Amniotic epithelial cell (primary cell): ENCODE results near the gene CD82.
"Not testable (repeated sequence)": the region's sequence is repeated elsewhere in the genome, so short reads cannot be mapped to it uniquely, and the experiment has no call there.

Source experiments
- DNase-seq: peaks from one replicate; pipeline ENCODE4 v3.0.0-alpha.2; 2010; ENCODE audit warnings: low read depth

Gene CD82

GRCh38 chr11:44535191-44535980 is 30.1 kb upstream of the CD82 start:
- no peak for DNase-seq

GRCh38 chr11:44536788-44537516 is 28.5 kb upstream of the CD82 start:
- DNase-seq, result no peak

DNA sequence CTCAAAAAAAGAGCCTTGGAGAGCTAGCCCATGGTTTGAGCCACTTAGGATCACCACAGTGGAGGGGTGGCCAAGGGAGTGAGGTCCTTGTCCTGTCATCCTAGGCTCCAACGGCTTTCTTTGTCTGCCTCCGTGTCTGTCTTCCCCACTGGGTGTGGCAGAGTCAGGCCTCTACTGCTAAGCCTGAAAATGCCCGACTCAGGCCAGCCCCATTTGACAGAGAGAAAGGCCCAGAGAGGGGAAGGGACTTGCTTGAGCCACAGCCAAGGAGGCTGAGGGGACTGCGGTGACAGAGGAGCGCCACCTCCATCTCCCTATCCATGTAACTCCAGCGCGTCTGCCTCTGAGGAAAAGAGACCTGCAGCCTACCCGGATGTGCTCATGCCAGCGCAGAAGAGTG is 27.8 kb upstream of the CD82 start:
- no peak for DNase-seq

DNA sequence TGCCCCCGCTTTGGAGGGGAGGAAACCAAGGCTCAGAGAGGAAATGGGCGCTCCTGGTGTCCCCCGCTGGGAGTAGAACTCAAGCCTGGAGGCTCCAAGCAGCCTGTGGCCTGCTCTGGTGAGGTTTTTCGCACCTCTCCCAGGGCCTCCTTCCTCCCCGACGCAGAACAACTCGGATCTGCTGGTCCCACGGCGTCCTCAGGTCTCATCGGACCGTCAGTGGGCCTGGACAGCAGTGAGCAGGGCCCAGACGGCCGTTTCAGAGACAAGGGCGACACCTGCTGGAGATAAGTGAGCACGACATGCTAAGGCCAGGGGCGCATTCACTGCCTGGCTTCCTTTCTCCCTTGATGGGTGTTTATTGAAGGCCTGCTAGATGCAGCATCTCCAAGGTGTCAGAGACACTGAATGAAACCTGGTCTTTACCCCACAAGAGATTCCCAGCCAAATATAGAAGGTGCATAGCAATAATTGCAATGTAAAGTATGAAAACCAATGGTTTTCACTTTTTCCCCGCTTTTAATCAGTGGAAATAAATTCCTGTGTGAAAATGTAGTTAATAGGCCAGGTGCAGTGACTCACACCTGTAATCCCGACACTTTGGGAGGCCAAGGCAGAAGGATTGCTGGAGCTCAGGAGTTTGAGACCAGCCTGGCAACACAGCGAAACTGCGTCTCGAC is 26.9 kb upstream of the CD82 start:
- peak; percentile 45 for DNase-seq

- DNase-seq, result no peak
These were observed 25.5 kb upstream of the CD82 start for GRCh38 chr11:44539971-44540370.

DNA sequence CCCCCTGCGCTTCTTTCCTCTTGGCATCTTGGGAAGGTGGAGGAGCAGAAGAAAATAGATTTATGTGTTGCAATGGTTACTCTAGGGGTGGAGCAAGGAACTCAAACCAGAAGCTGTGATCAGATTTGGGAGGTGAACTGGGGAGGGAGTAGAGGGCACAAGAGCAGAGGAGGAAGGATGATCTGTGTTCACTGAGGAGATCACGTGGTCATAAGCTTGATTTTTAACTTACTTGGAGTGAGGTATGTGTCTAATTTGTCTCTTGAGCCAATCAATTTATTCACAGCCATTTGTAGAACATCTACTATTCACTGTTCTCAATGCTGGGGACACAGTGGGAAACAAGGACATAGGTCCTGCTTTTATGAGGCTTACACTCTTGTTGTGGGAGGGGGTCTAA is 24.8 kb upstream of the CD82 start:
- no peak for DNase-seq

DNA sequence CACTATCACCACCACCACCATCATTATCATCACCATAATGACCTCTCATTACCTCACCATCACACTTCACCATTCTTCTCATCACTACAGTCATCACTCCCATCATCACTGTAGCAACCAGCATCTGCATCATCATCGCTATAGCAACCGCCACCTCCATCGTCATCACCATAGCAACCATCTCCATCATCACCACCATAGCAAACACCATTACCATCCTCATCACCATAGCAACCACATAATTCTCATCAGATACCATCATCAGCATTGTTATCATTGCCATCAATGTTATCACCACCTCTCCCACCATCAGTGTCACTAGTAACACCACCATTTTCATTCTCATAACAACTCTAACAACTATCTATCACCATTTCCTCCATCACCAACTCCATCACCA is 23.1 kb upstream of the CD82 start:
- DNase-seq, result no peak

DNA sequence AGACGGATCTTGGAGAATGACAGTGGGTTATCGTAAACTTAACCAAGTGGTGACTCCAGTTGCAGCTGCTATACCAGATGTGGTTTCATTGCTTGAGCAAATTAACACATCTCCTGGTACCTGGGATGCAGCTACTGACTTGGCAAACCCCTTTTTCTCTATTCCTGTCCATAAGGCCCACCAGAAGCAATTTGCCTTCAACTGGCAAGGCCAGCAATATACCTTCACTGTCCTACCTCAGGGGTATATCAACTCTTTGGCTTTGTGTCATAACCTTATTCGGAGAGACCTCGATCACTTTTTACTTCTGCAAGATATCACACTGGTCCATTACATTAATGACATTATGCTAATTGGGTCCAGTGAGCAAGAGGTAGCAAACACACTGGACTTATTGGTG is 18.5 kb upstream of the CD82 start:
- DNase-seq, result not testable (repeated sequence)

DNA sequence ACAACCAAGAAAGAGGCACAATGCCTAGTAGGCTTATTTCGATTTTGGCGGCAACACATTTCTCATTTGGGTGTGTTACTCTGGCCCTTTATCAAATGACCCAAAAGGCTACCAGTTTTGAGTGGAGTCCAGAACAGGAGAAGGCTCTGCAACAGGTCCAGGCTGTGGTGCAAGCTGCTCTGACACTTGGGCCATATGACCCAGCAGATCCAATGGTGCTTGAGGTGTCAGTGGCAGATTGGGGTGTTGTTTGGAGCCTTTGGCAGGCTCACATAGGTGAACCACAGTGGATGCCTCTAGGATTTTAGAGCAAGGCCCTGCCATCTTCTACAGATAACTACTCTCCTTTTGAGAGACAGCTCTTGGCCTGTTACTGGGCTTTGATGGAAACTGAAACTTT is 17.9 kb upstream of the CD82 start:
- not testable (repeated sequence) for DNase-seq

DNA sequence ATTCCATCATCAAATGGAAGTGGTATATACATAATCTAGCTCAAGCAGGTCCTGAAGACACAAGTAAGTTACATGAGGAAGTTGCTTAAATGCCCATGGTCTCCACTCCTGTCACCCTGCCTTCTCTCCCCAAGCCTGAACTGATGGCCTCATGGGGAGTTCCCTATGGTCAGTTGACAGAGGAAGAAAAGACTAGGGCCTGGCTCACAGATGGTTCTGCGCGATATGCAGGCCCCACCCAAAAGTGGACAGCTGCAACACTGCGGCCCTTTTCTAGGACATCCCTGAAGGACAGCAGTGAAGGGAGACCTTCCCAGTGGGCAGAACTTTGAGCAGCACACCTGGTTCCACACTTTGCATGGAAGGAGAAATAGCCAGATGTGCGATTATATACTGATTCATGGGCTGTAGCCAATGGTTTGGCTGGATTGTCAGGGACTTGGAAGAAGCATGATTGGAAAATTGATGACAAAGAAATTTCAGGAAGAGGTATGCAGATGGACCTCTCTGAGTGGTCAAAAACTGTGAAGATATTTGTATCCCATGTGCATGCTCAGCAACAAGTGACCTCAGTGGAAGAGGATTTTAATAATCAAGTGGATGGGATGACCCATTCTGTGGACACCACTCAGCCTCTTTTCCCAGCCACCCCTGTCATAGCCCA is 17.3 kb upstream of the CD82 start:
- no peak for DNase-seq

DNA sequence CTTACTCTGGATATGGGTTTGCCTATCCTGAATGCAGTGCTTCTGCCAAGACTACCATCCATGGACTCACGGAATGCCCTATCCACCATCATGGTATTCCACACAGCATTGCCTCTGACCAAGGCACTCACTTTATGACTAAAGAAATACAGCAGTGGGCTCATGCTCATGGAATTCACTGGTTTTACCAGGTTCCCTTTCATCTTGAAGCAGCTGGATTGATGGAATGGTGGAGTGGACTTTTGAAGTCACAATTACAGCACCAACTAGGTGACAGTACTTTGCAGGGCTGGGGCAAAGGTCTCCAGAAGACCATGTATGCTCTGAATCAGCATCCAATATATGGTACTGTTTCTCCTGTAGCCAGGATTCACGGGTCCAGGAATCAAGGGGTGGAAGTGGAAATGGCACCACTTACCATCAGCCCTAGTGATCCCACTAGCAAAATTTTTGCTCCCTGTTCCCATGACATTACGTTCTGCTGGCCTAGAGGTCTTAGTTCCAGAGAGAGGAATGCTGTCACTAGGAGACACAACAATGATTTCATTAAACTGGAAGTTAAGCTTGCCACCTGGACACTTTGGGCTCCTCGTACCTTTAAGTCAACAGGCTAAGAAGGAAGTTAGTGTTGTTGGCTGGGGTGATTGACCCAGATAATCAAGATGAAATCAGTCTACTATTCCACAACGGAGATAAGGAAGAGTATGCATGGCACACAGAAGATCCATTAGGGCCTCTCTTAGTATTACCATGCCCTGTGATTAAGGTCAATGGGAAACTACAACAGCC is 16.3 kb upstream of the CD82 start:
- DNase-seq, result not testable (repeated sequence)

DNA sequence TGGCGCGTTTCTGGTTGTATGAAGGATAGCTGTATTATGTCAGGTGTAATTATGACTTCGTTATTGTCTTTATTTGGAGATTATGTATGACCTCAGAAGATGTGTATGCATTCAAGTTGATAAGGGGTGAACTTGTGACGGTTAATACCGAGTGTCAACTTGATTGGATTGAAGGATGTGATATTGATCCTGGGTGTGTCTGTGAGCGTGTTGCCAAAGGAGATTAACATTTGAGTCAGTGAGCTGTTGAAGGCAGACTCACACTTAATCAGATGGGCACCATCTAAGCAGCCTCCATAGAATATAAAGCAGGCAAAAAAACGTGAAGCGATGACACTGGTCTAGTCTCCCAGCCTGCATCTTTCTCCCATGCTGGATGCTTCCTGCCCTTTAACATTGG is 15.3 kb upstream of the CD82 start:
- no peak for DNase-seq

GRCh38 chr11:44551456-44552139 is 13.9 kb upstream of the CD82 start:
- no peak for DNase-seq

DNA sequence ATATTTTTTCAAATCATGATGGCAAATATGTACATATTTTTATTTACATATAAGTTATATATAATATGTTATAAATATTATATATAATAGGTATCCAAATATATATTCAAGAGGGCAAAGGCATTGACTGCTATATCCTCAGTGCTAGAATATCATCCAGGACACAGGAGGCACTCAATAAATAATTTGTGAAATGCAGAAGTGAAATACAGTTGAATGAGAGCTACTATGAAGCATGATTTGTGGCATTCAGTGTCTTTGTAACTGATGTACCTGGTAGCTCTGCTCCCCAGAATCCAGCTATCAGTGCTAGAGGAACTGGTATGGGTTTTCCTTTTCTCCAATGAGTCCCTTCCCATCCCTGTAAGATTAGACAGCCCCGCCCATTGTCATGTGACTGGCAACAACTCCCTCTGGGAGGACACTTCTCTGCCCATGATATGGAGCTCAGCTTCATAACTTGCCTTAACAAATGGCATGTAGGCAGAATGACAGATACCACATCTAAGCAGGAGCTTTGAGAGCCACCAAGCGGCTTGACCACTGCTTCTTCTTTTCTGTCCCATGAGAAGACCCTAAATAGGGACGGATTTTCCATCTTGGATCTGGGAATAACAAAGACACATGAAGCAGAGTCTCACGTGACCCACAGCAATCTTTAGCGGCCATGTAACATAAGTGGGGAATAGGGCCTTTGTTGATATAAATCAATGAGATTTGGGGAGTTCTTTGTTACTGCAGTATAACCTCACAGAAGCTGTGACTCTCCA is 10.2 kb upstream of the CD82 start:
- DNase-seq, result no peak

- peak; percentile 34 for DNase-seq
These were observed 8.6 kb upstream of the CD82 start for GRCh38 chr11:44556735-44557409.

- no peak for DNase-seq
These were observed 8.0 kb upstream of the CD82 start for GRCh38 chr11:44557464-44557863.

DNA sequence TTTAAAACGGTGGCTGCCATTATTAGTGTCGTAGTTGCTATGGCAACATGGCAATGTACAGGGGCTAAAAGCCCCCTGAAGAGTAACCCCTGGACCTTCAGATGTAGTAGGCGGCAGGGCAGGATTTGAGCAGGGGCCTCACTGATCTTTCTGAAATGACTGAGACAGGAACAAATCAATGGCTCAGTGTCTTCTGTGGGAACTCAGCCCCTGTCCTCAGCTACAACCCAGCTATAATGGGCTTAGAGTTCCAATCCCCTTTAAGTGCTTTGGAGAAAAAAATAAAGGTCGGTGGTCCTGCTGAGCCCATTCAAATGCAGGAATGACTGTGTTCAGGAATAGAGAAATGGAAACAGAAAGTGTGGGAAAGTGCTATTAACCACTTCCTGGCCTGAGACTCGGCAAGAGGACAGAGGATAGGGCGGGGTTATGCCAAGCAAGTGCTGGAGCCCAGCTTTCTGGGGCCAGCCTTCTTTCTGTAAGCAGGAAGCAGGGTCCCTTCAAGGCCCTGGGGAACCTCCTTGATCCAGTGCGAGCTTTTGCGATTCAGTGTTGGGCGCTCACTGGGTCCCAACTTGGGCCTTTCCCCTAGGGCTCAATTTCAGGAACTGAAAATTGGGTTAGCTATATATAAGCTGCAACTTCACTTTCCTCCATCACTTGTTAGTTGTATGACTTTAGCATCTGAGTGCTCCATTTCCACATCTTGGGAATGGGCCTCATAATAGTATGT is 6.1 kb upstream of the CD82 start:
- no peak for DNase-seq

DNA sequence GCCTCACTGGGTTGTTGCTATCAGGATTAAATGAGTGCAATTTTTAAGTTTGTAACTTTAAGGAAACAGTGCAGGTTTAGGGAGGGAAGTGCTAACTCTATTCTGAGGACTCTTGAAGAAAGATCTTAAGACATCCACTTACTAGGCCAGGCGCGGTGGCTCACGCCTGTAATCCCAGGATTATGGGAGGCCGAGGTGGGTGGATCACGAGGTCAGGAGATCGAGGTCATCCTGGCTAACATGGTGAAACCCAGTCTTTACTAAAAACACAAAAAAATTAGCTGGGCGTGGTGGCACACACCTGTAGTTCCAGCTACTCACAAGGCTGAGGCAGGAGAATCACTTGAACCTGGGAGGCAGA is 5.5 kb upstream of the CD82 start:
- DNase-seq, result not testable (repeated sequence)

DNA sequence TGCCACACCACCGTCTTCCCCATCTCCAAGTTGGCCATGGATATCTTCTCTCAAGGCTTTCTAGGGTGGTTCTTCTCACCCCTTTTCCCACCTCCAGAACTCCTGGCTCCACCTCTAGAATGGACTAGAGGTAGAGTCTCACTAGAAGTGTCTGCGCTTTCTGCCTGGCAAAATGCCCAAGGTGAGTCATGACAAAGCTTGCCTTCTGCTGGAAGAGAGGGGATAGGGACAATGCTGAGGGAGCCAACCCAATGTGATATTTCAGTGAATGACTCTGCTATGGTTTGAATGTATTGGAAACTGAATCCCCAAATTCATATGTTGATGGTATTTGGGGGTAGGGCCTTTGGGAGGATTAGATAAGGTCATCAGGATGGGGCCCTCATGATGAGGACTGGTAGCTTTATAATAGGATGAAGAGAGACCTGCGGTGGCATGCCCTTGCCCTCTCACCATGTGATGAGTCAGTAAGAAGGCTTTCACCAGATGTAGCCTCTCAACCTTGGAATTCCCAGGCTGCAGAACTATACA is 4.1 kb upstream of the CD82 start:
- no peak for DNase-seq
